HG02588 (cell line): ENCODE data around the gene ZBTB16.

Experiments used
- ATAC-seq: cut with Tn5 transposase; IDR thresholded peaks from one replicate; pipeline ENCODE4 v1.9.1; 2021; ENCODE audit warnings: mild to moderate bottlenecking, moderate library complexity; ENCODE audit not compliant: unreplicated experiment

The ZBTB16 gene

DNA sequence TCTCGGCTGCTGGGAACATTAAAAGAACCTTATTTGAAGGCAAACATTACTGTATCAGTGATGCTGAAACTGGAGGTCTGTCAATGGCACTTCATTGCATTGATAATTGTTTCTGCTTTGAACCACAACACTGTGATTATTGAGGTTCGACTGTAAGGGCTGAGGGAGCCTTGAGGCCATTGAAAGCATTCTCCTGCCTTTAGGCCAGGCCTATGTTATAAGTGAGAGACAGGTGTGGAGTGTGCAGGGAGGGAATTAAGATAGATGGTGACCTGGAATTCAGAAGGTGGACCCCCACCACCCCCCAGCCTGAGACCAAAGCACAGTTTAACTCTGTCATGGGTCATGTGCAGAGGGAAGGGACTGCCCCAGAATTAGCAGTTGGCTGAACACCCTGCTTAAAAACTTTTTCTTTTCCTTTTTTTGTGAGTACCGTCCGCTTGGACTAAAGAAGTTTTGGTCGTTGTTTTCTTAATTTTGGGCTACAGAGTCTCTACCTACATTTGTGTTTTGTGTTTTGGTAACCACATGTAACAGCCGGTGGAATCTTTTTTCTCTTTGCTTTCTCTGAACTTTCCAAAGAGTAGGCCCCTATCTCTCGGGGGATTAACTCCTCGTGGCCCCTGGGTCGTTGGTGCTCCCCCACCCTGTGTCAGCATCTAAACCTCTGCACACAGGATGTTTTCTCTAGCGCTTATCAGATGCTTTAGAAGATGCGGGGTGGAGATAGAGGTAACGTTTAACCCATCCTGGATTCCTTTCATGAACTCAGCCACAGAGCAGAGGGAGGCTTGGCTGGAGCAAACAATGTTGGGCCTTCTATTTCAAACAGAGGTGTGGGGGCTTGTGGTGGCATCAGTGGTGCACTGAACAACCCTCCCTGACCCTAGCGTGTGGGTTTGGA, 43.7 kb downstream of the ZBTB16 start:
- no peak for ATAC-seq

DNA sequence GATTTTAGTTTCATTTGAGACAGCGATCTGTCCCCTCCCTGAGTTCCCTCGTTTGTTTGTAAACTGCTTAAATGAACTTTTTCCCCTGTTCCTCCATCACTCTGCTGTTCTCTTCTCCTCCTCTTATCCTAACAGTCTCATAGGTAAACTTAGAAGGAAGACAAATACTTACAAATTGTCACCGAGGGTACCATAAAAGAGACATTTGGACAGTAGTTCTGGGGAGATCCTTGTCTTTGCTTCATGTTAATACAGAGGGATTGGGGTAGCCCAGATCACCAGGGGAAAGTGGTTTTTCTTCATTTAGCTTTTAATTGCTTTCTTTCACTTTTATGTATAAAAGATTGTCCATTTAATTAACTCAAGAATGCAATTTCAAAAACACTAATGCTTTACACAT, 46.1 kb downstream of the ZBTB16 start:
- no peak for ATAC-seq

DNA sequence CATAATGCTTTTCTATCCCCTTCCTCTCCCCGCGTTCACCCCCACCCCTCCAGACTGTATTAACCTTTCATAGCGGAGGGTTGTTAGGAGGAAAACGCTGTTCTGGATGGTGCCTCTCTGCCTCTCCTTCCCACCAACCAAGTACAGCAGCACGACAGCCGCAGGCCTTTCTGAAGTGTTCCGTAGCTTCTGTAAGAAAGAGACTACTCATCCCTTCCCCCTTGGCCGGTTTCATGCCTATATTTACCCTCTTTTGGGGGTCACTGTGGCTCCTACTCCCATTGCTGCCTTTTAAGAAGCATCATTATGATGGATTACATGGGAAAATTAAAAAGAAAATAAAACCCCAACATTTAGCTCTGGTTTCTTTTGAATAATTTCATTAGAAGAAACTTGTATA, 46.5 kb downstream of the ZBTB16 start:
- ATAC-seq: no peak

DNA sequence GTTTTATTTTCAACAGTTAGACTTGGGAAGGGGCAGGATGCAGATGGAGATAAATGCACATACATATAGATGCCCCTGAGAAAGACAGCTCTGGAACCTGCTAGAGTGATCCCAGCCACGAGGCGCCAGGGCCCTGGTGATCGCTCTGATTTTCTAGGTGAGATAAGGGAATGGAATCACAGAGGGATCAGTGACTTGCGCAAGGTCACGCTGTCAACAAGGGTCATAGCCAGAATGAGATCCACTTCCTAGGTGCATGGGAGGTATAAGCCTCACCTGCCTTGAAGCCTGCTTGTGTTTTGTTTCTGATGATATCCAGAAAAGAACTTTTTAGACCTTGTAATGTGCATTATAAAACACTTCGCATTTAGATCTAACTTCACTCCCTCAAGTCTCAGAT, 47.5 kb downstream of the ZBTB16 start:
- no peak for ATAC-seq

DNA sequence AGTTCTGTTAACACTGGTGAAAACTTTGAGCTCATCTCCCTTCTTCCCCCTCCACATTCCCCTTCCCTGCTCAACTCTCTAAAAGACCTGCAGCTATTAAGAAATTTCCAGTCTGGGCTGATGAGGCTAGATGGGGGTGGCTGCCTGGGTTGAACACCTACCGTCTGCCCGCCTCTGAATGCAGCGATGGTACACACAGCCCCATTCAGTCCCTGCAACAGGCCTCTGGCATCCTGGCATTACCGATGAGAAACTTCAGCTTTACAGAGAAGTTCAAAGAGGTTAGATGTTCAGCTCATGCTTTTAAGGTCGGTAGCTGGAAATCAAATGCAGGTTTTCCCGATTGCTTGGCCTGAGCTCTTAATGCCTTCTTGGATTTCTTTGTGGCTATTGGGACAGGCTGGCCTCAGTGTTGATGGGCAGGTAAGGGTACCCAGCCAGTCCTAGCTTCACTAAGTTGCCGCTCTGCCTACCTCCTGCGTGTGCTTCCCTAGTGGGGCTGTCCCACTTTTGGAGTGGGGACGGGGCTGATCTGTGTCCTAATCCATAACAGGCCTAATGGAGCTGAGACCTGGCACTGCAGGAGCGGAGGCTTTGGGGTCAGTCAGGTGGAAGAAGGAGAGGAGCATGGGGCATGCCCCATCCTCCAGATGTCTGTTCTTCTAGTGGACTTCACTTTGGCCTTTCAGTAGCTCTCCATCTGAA, 49.1 kb downstream of the ZBTB16 start:
- no peak for ATAC-seq

DNA sequence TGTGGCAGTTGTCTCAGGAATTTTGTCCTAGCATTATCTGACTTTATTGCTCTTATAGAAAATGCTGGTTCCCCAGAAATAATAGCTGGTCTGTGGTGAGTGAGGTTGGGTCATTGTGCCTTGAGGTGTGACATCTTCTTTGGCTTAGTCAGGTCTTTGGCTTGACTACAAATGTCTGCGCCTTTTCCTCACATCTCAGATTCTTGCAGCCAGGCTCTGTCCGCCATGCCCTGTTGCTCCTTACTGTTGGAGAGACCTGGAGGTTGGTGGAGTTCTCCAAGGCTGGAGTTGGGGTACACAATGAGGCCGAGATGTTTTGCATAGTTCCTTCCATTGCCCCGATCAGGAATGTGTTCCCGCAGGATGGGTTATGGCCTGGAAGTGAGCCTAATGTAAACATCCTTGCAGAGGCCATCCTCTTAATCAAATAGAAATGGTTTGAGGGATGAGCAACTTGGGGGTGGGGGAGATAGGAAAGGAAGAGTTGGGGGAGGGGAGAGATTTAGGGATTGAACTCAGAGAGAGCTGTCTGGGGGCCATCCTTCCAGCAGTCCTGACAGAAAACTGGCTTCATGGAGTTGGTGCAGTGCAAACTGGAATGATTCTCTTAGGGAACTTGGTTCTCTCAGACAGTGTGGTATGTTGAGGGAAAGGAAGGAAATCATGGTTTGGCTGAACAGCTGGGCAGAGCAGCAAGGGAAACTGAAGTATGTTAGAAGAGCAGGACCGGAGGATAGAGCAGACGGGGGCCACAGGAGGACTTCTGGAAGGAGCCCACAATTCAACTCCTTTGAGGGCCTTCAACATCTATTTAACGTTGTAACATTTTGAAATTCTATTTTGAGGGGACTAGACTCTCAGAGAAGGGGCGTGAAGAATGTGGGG, 49.9 kb downstream of the ZBTB16 start:
- no peak for ATAC-seq

DNA sequence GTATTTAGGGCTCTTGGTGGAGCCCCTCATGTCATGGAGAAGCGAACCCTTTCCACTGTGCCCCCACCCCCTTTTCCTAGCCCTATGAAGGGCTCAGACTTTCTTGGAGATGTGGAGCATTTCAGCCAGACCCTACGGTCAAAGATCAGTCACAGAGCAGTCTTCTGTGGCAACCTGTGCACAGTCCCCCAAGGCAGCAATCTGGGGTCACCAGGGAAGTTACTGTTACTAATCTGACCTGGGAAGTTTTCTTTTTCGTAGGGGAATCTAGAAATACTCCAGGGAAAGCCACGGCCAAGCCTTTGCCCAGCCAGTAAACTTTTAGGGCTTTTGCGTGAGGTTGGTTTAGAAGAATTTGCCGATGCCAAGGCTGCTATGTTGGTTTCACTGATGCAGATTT, 50.6 kb downstream of the ZBTB16 start:
- no peak for ATAC-seq

GRCh38 chr11:114110952-114111947, 51.7 kb downstream of the ZBTB16 start:
- no peak for ATAC-seq

- no peak for ATAC-seq
Measured at GRCh38 chr11:114115451-114115928, 56.0 kb downstream of the ZBTB16 start.

DNA sequence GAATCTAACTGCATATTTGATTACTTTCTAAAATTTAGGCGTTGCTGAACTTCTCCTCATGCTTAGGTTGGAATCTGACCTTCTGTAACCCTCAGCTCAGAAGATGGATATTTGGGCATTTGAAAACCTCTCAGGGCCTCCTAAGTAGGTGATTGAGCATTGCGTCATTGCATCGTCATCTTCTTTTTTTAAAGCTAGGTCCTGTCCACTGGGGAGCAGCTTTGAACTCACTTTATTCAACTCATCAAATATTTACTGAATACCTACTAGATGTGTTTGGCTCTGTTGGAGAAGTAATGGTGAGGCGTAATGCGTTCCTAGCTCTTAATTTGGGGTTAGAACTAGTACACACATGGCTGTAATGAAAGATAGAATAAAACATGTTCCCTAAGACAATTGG, 56.8 kb downstream of the ZBTB16 start:
- ATAC-seq: no peak

- ATAC-seq: no peak
Measured at GRCh38 chr11:114116800-114117199, 57.3 kb downstream of the ZBTB16 start.

DNA sequence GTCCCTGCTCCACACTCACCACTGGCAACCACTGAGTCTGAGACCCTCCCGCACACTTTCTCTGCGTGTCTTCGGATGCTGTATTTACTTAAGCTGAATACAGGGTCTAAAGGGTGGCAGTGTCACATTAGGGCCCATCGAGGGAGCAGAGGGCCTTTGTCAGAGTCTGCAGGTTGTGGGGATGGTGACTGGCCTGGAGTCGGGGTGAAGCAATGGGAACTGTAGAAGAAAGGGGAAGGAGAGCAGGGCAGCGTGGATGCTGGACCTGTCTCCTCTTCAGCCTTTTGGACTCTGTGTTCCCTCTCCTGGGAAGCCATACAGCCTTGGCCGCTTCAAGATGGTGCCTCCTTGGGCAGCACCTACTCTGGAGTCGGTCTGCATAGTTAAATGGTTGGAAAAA, 61.1 kb downstream of the ZBTB16 start:
- ATAC-seq: no peak

DNA sequence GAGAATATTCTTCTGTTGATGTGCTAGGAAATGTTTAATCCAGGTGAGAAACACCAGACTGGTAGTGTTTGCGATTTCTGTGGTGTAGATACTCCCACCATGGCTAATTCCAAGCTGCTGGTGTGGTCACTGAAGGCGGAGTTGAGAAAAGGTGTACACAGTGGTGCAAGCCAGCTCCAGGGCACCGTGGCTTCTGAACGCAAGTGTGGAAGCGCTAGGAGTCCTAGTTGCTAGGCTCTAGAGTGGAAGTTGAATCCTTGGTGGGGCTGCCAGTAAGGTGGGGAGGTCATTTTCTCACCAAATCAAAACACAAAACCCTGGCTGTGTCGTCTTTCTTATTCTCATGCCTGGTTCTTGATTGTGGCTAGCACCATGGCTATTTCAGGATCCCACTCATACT, 61.6 kb downstream of the ZBTB16 start:
- no peak for ATAC-seq

GRCh38 chr11:114121804-114122504, 62.4 kb downstream of the ZBTB16 start:
- ATAC-seq: no peak

- ATAC-seq: no peak
Measured at GRCh38 chr11:114122686-114123085, 63.2 kb downstream of the ZBTB16 start.

DNA sequence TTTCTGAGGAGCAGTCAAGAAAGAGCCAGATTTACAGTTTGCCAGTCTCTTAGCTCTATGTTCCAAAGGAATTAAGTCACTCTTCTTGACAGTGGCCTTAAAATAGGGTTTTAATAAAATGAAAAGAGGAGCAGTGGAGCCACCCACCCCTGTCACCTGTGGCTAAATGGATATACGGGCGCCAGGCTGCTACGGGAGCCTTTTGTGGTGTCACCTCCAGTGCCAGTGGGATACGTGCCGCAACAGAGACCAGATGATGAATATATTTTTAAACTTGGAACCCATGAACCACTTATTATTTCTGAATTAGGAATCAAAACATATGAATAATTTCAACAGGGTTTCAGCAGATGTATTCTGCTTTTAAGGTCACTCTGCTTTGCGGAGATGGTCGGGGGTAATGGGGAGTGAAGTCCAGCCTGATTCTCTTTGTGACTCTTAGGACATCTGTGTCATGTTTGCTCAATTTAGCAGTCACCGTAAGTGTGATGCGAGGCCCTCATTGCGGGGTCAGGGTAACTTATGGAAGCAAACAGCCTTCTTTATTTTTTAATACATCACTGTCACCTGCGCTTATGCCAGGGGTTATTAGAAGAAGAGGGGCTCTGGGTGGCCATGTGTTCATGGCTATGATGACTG, 64.3 kb downstream of the ZBTB16 start:
- no peak for ATAC-seq

DNA sequence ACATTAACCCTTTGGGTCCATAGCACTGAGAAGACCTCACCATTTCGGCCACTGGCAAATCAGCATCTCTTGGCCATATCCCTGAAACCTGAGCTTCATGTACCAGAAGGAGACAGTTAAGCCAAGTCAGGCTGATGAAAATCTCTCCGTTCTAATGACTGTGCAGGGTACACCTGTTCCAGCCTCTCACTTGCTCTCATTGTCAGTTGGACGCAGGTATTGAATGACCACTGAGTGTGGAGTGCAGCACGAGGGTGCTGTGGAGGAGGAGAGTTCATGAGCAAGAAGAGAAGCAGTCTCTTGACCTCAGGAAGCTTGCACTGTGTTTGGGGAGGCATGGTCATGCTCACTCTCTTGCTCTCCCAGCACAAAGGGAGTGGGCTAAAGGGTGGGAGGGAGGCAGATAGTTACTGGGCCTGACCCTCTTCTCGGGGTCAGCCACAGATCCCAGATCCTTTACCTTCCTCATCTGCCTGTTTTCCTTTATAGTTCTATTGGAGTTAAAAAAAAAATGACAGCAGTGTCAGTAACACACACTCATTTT, 65.2 kb downstream of the ZBTB16 start:
- no peak for ATAC-seq

DNA sequence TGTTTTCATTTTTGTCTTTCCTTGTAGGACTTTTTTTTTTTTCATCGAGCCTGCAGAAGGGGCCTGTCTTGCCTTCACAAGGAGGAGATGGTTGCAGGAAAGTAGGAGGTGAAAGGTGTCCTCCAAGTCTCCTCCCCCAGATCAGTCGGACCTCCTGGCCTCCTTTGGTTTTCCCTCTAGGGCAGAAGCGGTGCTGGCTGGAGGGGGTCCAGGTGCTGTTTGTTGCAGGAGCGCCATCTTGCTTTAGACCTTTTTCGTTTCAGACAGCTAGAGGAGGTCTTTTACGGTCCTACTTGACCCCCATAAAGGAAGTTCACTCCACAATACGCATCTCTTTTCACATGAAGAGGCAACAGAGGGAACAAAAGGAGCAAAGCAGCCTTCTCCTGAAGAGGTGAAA, 66.0 kb downstream of the ZBTB16 start:
- ATAC-seq: no peak

DNA sequence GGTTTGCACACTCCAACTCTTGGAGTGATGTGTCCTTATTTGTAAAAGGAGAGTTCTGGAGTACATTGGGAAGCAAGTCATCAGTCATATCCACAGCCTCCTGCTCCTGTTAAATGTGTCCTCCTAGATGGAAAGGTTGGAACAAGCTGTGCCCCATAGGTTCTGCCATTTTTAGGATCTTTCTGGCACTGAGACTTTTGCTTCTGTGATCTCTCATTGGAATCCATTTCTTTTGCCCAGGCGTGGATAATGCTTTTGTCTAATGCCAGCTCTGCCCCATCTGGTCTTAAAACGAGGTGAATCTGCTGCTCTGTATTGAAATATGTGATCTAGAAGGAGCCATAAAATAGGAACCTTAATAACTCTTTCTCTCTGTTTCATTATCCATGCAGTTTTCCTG, 66.4 kb downstream of the ZBTB16 start:
- no peak for ATAC-seq
